GM21717 (cell line): Measurements from ENCODE around the gene NOL4.

Source experiments
- ATAC-seq: cut with Tn5 transposase; IDR thresholded peaks from one replicate; pipeline ENCODE4 v1.9.1; 2021; ENCODE audit warnings: mild to moderate bottlenecking, moderate library complexity; ENCODE audit not compliant: unreplicated experiment

Gene NOL4

DNA sequence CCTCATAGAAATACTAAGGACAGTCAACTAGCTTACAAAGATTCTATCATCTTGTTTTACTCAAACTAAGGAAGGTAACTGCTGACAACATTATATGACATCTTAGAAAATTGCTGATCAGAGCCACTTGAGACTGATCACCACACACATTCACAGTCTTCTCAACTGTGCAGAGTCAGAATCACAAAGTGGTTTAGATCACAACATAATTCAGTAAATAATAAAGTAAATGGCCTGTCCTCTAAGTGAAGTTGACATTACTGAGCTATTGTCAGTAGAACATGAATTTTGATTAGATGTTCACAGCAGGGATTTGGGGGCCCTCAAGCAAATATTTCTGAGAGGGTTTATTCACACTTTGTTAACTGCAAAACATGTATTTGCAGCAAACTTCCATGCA, 28.5 kb downstream of the NOL4 start:
- no peak for ATAC-seq

DNA sequence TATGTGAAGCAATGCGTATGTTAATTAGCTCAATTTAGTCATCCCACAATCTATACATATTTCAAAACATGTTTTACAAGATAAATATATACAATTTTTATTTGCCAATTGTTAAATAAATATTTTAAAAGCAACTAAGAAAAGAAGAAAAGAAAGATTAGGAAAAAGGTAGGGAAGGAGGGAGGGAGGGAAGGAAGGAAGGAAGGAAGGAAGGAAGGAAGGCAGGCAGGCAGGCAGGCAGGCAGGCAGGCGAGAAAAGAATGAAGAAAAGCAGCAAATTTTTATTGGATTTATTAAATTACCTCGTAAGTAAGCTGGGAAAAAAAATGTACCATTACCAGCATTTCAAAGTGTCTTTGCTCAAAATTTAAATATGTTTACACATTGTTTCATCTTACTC, 30.5 kb downstream of the NOL4 start:
- no peak for ATAC-seq

DNA sequence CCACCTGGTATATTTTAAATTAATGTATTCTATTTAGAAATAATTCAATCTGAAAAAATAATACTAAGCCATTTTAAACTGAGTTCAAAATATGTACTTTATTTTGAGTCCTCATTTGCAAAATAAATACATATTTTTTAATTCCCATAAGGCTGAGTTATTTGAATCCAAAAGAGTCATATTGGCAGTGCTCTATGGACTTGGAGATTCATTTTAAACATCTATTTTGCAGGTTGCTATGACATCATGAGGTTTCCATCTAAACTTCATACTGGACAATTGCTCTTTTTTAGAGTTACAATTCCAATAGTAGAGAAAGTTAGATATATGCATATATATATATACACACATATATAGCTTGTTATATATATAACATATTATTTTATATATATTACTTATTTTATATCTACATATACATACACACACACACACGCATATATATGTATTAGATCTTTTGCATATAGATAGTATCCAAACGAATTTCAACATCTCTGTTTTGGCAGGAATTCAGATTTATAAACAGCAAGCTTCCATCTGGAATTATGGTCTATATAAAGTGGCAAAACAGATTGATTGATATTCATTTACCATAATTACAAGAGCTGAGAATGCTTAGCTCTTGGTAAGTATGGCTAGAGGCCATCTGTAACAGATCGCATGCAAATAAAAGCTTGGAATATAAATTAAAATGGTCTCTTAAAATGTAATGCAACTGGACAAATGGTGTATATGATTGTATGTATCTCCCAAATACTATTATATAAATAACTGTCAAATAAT, 34.9 kb downstream of the NOL4 start:
- ATAC-seq, result no peak
